HEK293 (cell line): ENCODE results near the gene STRBP.
"Not testable (repeated sequence)": the region's sequence is repeated elsewhere in the genome, so short reads cannot be mapped to it uniquely, and the experiment has no call there.

Experiments
- CTCF ChIA-PET: fragments of 350-600 bp; formaldehyde crosslinking; extraction: SDS; loops from one replicate; lab custom pipeline; 2021; ENCODE audit warnings: antibody characterized with exemption; lab: Yijun Ruan, JAX
- POLR2A ChIA-PET: fragments of 300-600 bp; formaldehyde crosslinking; extraction: SDS; loops from one replicate; lab custom pipeline; 2020; ENCODE audit warnings: antibody characterized with exemption, inconsistent platforms; lab: Yijun Ruan, JAX
- H3K27ac ChIP-seq: fragments of 200-500 bp; sonication (Bioruptor generic); 2 replicates; pipeline ENCODE4 v1.5.1; 2014; ENCODE audit warnings: low read depth, low read length, control low read depth, inconsistent platforms; ENCODE audit errors: extremely low read depth
- H3K36me3 ChIP-seq, 2 experiments: fragments of 200-500 bp in 1 of 2; sonication (Bioruptor generic) in 1 of 2; 1 replicate in 1 of 2; 2 replicates in 1 of 2; pipeline ENCODE4 v1.5.1; 2014 to 2017; ENCODE audit warnings: inconsistent platforms in 2 of 2, low read length in 2 of 2; ENCODE audit not compliant: control insufficient read depth in 2 of 2, insufficient read depth in 1 of 2
- H3K4me1 ChIP-seq: fragments of 200-500 bp; sonication (Bioruptor generic); 2 replicates; pipeline ENCODE4 v1.5.1; 2014; ENCODE audit warnings: mild to moderate bottlenecking, low read length, inconsistent platforms; ENCODE audit not compliant: control insufficient read depth, insufficient read depth
- H3K4me3 ChIP-seq: 2 replicates; pipeline ENCODE4 v1.5.1; 2011; ENCODE audit warnings: low read depth, mild to moderate bottlenecking, control low read depth, low read length, moderate library complexity
- H3K9me3 ChIP-seq: fragments of 200-500 bp; sonication (Bioruptor generic); 2 replicates; pipeline ENCODE4 v1.5.1; 2014; ENCODE audit warnings: low read depth, low read length, inconsistent platforms; ENCODE audit not compliant: control insufficient read depth, insufficient read depth
- KLF7 ChIP-seq: fragments of 450-650 bp; formaldehyde crosslinking; IDR thresholded peaks from 2 replicates; pipeline ENCODE4 v1.5.1; 2016; ENCODE audit warnings: missing biosample characterization, missing genetic modification characterization, borderline replicate concordance
- OSR2 ChIP-seq: fragments of 450-650 bp; formaldehyde crosslinking; IDR thresholded peaks from 2 replicates; pipeline ENCODE4 v1.5.1; 2016; ENCODE audit warnings: missing biosample characterization, missing genetic modification characterization
- REPIN1 ChIP-seq: fragments of 450-650 bp; formaldehyde crosslinking; IDR thresholded peaks from 2 replicates; pipeline ENCODE4 v1.5.1; 2017; ENCODE audit warnings: missing biosample characterization, missing genetic modification characterization, low read depth
- ZBTB17 ChIP-seq: fragments of 450-650 bp; formaldehyde crosslinking; IDR thresholded peaks from 2 replicates; pipeline ENCODE4 v1.5.1; 2016; ENCODE audit warnings: missing biosample characterization, missing genetic modification characterization
- ZBTB7A ChIP-seq: fragments of 450-650 bp; formaldehyde crosslinking; IDR thresholded peaks from 2 replicates; pipeline ENCODE4 v1.5.1; 2016; ENCODE audit warnings: low read depth, missing biosample characterization, missing genetic modification characterization
- ZFHX2 ChIP-seq: fragments of 450-650 bp; formaldehyde crosslinking; conservative IDR thresholded peaks from 2 replicates; pipeline ENCODE4 v1.5.1; 2016; ENCODE audit warnings: missing biosample characterization, missing genetic modification characterization
- ZNF10 ChIP-seq: fragments of 450-650 bp; formaldehyde crosslinking; IDR thresholded peaks from 2 replicates; pipeline ENCODE4 v1.5.1; 2017; ENCODE audit warnings: missing biosample characterization, missing genetic modification characterization
- ZNF121 ChIP-seq: fragments of 450-650 bp; formaldehyde crosslinking; IDR thresholded peaks from 2 replicates; pipeline ENCODE4 v1.5.1; 2016; ENCODE audit warnings: missing biosample characterization, missing genetic modification characterization
- ZNF157 ChIP-seq: fragments of 450-650 bp; formaldehyde crosslinking; IDR thresholded peaks from 2 replicates; pipeline ENCODE4 v1.5.1; 2016; ENCODE audit warnings: missing biosample characterization, missing genetic modification characterization
- ZNF211 ChIP-seq: fragments of 450-650 bp; formaldehyde crosslinking; IDR thresholded peaks from 2 replicates; pipeline ENCODE4 v1.5.1; 2016; ENCODE audit warnings: low read depth, missing biosample characterization, missing genetic modification characterization
- ZNF335 ChIP-seq: fragments of 450-650 bp; formaldehyde crosslinking; conservative IDR thresholded peaks from 2 replicates; pipeline ENCODE4 v1.5.1; 2016; ENCODE audit warnings: missing biosample characterization, missing genetic modification characterization
- ZNF354C ChIP-seq: fragments of 450-650 bp; formaldehyde crosslinking; IDR thresholded peaks from 2 replicates; pipeline ENCODE4 v1.5.1; 2016; ENCODE audit warnings: missing biosample characterization, missing genetic modification characterization, low read depth, borderline replicate concordance
- ZNF37A ChIP-seq: fragments of 450-650 bp; IDR thresholded peaks from 2 replicates; pipeline ENCODE4 v1.5.1; 2018; ENCODE audit warnings: missing biosample characterization, missing genetic modification characterization
- ZNF585B ChIP-seq: fragments of 450-650 bp; formaldehyde crosslinking; IDR thresholded peaks from 2 replicates; pipeline ENCODE4 v1.5.1; 2016; ENCODE audit warnings: missing biosample characterization, missing genetic modification characterization
- ZNF654 ChIP-seq: fragments of 450-650 bp; formaldehyde crosslinking; IDR thresholded peaks from 2 replicates; pipeline ENCODE4 v1.5.1; 2016; ENCODE audit warnings: low read depth, missing biosample characterization, missing genetic modification characterization
- ZSCAN4 ChIP-seq: fragments of 450-650 bp; formaldehyde crosslinking; IDR thresholded peaks from 2 replicates; pipeline ENCODE4 v1.5.1; 2017; ENCODE audit warnings: missing biosample characterization, missing genetic modification characterization

Gene STRBP

GRCh38 chr9:123276551-123276950, 8.2 kb upstream of the STRBP start:
- POLR2A ChIA-PET = no interaction called here

GRCh38 chr9:123271133-123271532, 2.7 kb upstream of the STRBP start:
- H3K4me1 ChIP-seq, H3K36me3 ChIP-seq, POLR2A ChIA-PET, H3K9me3 ChIP-seq, CTCF ChIA-PET, H3K4me3 ChIP-seq, H3K27ac ChIP-seq: not testable (repeated sequence)
- peak; percentile 61; the same call in 1 of the 2 replicates for TF ChIP-seq ZNF121 (tag by site-specific recombination)

More at GRCh38 chr9:123276551-123276950, 8.2 kb upstream of the STRBP start:
- Histone ChIP-seq H3K9me3 (no peaks in the 10 kb centered on the region), H3K4me1 (no peaks in the 10 kb centered on the region), H3K36me3 (no peaks in the 10 kb centered on the region), H3K4me3 (no peak overlapping the region), H3K27ac (no peak overlapping the region)
- CTCF ChIA-PET = interaction anchor here (0.6 to 1.6 kb wide), 3 partner anchors 29 to 72 kb away, joined by 3 to 6 read pairs (median 4); no protein-coding TSS in a partner anchor
- TF ChIP-seq ZBTB17 (tag by site-specific recombination) (no peak), ZNF157 (tag by site-specific recombination) (no peak), ZNF354C (no peak), REPIN1 (no peak), ZBTB7A (no peak), ZSCAN4 (tag by site-specific recombination) (no peak), OSR2 (tag by site-specific recombination) (no peak), ZNF37A (no peak), ZNF585B (tag by site-specific recombination) (no peak), ZNF654 (tag by site-specific recombination) (no peak)

GRCh38 chr9:123269281-123269680, 895 bp upstream of the STRBP start:
- Histone ChIP-seq H3K4me1 (no peaks in the 10 kb centered on the region), H3K27ac (peak overlapping the region; percentile 64; the same call in 1 of the 2 replicates), H3K4me3 (peak overlapping the region; percentile 80), H3K9me3 (no peaks in the 10 kb centered on the region), H3K36me3 (no peaks in the 10 kb centered on the region)
- ChIA-PET CTCF (interaction anchor here (0.5 to 1.6 kb wide), 9 partner anchors 9 to 176 kb away, joined by 3 to 5 read pairs (median 4); no protein-coding TSS in a partner anchor), POLR2A (interaction anchor here (0.6 kb wide), 1 partner anchor 13 kb away, joined by 3 read pairs; no protein-coding TSS in a partner anchor)
- peak; percentile 25; the same call in 1 of the 2 replicates for TF ChIP-seq ZNF335 (tag by site-specific recombination)
- 0 out of 2 replicates have a peak, but pooled peaks have one; percentile 0 for TF ChIP-seq ZFHX2 (tag by site-specific recombination)
- no peak for TF ChIP-seq KLF7 (tag by site-specific recombination)
- 0 out of 2 replicates have a peak, but pooled peaks have one; percentile 31 for TF ChIP-seq ZNF10 (tag by site-specific recombination)

GRCh38 chr9:123268199-123268464, 254 bp downstream of the STRBP start:
- Histone ChIP-seq H3K9me3 (no peaks in the 10 kb centered on the region), H3K27ac (peak overlapping the region; percentile 64; the same call in 1 of the 2 replicates), H3K36me3 (no peaks in the 10 kb centered on the region), H3K4me3 (peak overlapping the region; percentile 80), H3K4me1 (no peaks in the 10 kb centered on the region)
- CTCF ChIA-PET = no interaction called here
- no peak for TF ChIP-seq ZNF211 (tag by site-specific recombination)
- POLR2A ChIA-PET = no interaction called here
